ENCODE data around the gene UBE2J1. TPM values are rescaled to one million over a fixed set of nuclear protein-coding genes. Genes with fewer than 3 reads are reported as not detected.

UBE2J1 gene
- total and polyA plus RNA-seq, 10 of the 15 experiments (the other 5 are each of a cell fraction or from before 2014, with no cell fraction given): 48.7 to 131 (median 90.0) TPM

GRCh38 chr6:89371849-89372505 is 19.5 kb upstream of the UBE2J1 start (continued):
- no peak for TF ChIP-seq NRF1 (conservative IDR thresholded peaks at IDR 0.05; ENCODE audit: low read depth, low read length)
- TF ChIP-seq BCLAF1 (IDR thresholded peaks at IDR 0.05): no peak
- no peak for TF ChIP-seq SREBF2 (IDR thresholded peaks at IDR 0.05; ENCODE audit: low read length)
- no peak for TF ChIP-seq MYB (IDR thresholded peaks at IDR 0.05; ENCODE audit: borderline replicate concordance, low read depth, low read length)
- peak; percentile 64 for TF ChIP-seq SPI1 (IDR thresholded peaks at IDR 0.05; ENCODE audit: borderline replicate concordance, insufficient read depth, low read depth, low read length)
- no peak for TF ChIP-seq BACH1 (IDR thresholded peaks at IDR 0.05; ENCODE audit: borderline replicate concordance)
- TF ChIP-seq SMC3 (IDR thresholded peaks at IDR 0.05; ENCODE audit: borderline replicate concordance, low read length): peak; percentile 86
- TF ChIP-seq NFXL1 (IDR thresholded peaks at IDR 0.05; ENCODE audit: borderline replicate concordance): no peak
- no peak for TF ChIP-seq ZNF592 (IDR thresholded peaks at IDR 0.05)
- no peak for TF ChIP-seq CHD1 (IDR thresholded peaks at IDR 0.05; ENCODE audit: low read depth, low read length)
- TF ChIP-seq RELB (IDR thresholded peaks at IDR 0.05; ENCODE audit: low read depth): no peak; the same call in 1 of the 2 replicates
- TF ChIP-seq ZZZ3 (IDR thresholded peaks at IDR 0.05; ENCODE audit: control insufficient read depth, insufficient read length, low read depth): no peak
- no peak for TF ChIP-seq REST (IDR thresholded peaks at IDR 0.05; ENCODE audit: low read depth, low read length)
- TF ChIP-seq STAT1 (conservative IDR thresholded peaks at IDR 0.05): peak; percentile 93
- TF ChIP-seq RBBP5 (conservative IDR thresholded peaks at IDR 0.05): no peak
- TF ChIP-seq NR2F1 (conservative IDR thresholded peaks at IDR 0.05): no peak
- no peak for TF ChIP-seq ZSCAN29 (IDR thresholded peaks at IDR 0.05)
- 0 out of 2 replicates have a peak, but pooled peaks have one; percentile 42 for TF ChIP-seq ASH2L (IDR thresholded peaks at IDR 0.05; ENCODE audit: borderline replicate concordance, low read depth)
- no peak for TF ChIP-seq YBX1 (IDR thresholded peaks at IDR 0.05)
